Stimulated activated naive CD8-positive, alpha-beta T cell treated with anti-CD3 and anti-CD28 coated beads, Interleukin-15, Interleukin-2, amounts not matched to agents 100 ng/mL and 50 ng/mL, for 24 hours (primary cell): ENCODE results near the gene DDX50.
A peak's percentile ranks its signal among the peaks of the same experiment; 100 is the strongest.
"Not testable (repeated sequence)": the region's sequence is repeated elsewhere in the genome, so short reads cannot be mapped to it uniquely, and the experiment has no call there.

Source experiments
- H3K27ac Mint-ChIP-seq: one replicate; pipeline ENCODE4 v1.8.0; 2021; ENCODE audit warnings: mild to moderate bottlenecking, mixed read lengths
- H3K27me3 Mint-ChIP-seq: one replicate; pipeline ENCODE4 v1.8.0; 2021; ENCODE audit warnings: mixed read lengths
- H3K36me3 Mint-ChIP-seq: one replicate; pipeline ENCODE4 v1.8.0; 2021; ENCODE audit warnings: low read depth, mixed read lengths
- H3K4me1 Mint-ChIP-seq: one replicate; pipeline ENCODE4 v1.8.0; 2021; ENCODE audit warnings: low read depth, mixed read lengths
- H3K4me3 Mint-ChIP-seq: one replicate; pipeline ENCODE4 v1.8.0; 2021; ENCODE audit warnings: mild to moderate bottlenecking, mixed read lengths
- H3K9me3 Mint-ChIP-seq: one replicate; pipeline ENCODE4 v1.8.0; 2021; ENCODE audit warnings: mixed read lengths

DDX50 gene

DNA sequence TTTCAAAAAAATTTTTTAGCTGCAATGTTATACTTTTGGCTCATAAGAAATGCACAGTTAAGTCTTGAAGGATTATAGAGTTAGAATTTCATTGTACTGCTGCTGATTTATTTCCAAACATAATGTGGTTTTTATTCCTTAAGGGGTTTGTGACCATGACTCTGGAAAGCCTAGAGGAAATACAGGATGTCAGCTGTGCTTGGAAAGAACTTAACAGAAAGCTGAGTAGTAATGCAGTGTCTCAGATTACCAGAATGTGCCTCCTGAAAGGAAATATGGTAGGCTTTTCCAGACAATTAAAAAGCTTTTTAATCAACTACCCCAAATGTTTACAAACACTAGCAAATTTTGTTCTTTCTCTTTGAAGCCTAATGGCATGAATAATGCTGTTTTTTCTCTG is 39.8 kb downstream of the DDX50 start:
- not testable (repeated sequence) for H3K27me3 Mint-ChIP-seq, H3K27ac Mint-ChIP-seq, H3K4me1 Mint-ChIP-seq, H3K4me3 Mint-ChIP-seq, H3K9me3 Mint-ChIP-seq
- H3K36me3 Mint-ChIP-seq, result peaks cover 51% of the 10 kb centered on the region

DNA sequence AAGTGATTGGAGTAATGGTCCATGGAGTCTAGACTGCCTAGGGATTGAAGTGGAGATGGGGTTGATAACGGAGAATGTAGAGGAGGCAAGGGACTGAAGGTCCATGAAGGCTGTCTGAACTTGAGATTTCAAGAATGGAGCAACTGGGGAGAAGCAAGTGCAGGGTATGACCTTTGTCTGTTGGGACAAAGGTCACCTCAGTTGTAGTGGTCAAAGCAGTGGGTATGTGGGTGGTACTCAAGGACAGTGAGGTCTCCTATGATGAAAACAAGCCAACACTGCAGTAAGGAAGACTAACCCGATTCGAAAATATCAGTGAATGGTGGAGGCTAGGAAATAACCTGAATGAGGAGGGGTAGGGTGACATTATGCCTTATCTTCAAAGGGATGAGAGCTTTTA is 49.5 kb downstream of the DDX50 start:
- Mint-ChIP-seq H3K27ac (no peak overlapping the region), H3K9me3 (no peaks in the 10 kb centered on the region), H3K4me1 (no peaks in the 10 kb centered on the region), H3K27me3 (no peaks in the 10 kb centered on the region), H3K36me3 (peaks cover 35% of the 10 kb centered on the region), H3K4me3 (no peak overlapping the region)

- peaks cover 48% of the 10 kb centered on the region for H3K36me3 Mint-ChIP-seq
- H3K27me3 Mint-ChIP-seq, result no peaks in the 10 kb centered on the region
- no peaks in the 10 kb centered on the region for H3K9me3 Mint-ChIP-seq
- H3K27ac Mint-ChIP-seq, result peak overlapping the region; percentile 86
- peak overlapping the region; percentile 96 for H3K4me3 Mint-ChIP-seq
- H3K4me1 Mint-ChIP-seq, result peaks cover 29% of the 10 kb centered on the region
Observed at GRCh38 chr10:68954904-68955303, 53.8 kb downstream of the DDX50 start.

DNA sequence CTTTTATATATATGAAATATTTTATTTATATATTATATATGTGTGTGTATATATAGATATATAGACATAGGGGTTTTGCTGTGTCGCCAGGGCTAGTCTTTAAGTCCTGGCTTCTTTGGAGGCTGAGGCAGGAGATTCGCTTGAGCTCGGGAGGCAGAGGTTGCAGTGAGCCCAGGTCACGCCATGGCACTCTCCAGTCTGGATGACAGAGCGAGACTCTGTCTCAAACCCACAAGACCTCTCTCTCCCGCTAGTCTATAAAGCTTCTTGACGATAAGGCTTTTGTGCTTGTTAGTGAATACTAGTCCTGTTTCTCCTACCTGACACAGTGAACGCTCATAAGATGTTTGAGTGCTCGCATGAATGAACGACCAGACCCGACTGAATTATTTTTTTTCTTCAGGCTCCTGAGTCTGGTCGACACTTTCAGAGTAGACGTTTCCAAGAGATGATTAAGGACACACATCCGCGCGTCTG is 54.3 kb downstream of the DDX50 start:
- H3K27me3 Mint-ChIP-seq, result no peaks in the 10 kb centered on the region

DNA sequence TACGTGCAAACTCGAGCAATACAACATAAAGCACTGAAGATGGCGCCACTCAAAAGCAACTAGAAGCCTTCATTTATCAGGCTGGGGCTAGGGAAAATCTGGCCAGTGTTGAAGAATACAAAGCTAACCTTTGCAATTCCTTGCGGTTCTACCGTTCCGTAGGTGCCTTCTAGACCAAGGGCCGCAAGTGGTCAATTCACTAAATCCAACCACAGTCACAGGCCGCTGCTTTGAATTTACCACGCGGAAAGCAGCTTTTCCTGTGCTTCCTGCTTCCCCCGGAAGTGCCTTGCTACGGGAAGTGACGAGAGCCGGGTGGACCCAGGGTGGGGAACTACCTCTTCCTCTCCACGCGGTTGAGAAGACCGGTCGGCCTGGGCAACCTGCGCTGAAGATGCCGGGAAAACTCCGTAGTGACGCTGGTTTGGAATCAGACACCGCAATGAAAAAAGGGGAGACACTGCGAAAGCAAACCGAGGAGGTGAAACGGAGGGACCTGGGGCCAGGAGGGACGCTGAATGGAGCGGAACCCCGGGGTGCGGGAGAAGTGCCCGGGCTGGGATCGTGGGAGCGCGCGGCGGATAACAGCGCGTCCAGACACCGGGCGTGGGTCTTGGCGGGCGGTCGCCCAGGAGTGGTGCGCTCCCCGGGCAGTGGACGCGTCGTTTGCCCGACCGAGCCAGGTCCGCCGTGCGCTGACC is 54.9 kb downstream of the DDX50 start, which contains the start of gene DDX21:
TSS of gene DDX21 (plus strand) at position 339 of the 701 bp plus-strand sequence. CDS start at position 395, 56 bp downstream.
- peaks cover 59% of the 10 kb centered on the region for H3K36me3 Mint-ChIP-seq
- H3K27me3 Mint-ChIP-seq, result no peaks in the 10 kb centered on the region
- H3K9me3 Mint-ChIP-seq, result no peaks in the 10 kb centered on the region
- H3K4me3 Mint-ChIP-seq, result peak within 1 kb of the TSS; percentile 96
- peak within 1 kb of the TSS; percentile 100 for H3K27ac Mint-ChIP-seq
- H3K4me1 Mint-ChIP-seq, result peaks cover 40% of the 10 kb centered on the region

More for the DNA sequence above, 54.3 kb downstream of the DDX50 start:
- no peaks in the 10 kb centered on the region for H3K9me3 Mint-ChIP-seq
- H3K36me3 Mint-ChIP-seq, result peaks cover 53% of the 10 kb centered on the region
- H3K4me3 Mint-ChIP-seq, result peak overlapping the region; percentile 96
- H3K4me1 Mint-ChIP-seq, result peaks cover 34% of the 10 kb centered on the region
- H3K27ac Mint-ChIP-seq, result peak overlapping the region; percentile 100

GRCh38 chr10:68957284-68957615 is 56.1 kb downstream of the DDX50 start:
- no peaks in the 10 kb centered on the region for H3K9me3 Mint-ChIP-seq
- H3K4me1 Mint-ChIP-seq, result peaks cover 51% of the 10 kb centered on the region
- peak overlapping the region; percentile 100 for H3K27ac Mint-ChIP-seq
- H3K36me3 Mint-ChIP-seq, result peaks cover 66% of the 10 kb centered on the region
- peak overlapping the region; percentile 96 for H3K4me3 Mint-ChIP-seq
- H3K27me3 Mint-ChIP-seq, result no peaks in the 10 kb centered on the region

DNA sequence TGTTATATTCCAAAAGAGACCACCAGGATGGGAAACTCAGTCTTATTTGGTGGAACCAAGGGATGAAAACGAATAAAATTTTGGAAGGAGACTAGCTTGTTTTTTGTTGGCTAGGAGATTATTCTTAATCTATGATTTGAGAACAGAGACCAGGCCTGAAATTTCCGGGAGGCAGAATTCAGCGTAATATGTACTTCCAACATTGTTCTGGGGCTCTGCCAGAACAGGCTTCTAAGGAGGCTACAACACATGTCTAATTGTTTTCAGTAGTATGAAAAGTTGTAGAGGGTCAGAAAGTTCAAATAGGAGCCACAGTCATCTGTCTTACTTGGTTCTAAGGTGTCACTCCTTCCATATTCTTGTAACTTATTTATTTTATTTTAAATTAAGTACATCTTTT is 56.5 kb downstream of the DDX50 start:
- no peaks in the 10 kb centered on the region for H3K27me3 Mint-ChIP-seq
- peaks cover 66% of the 10 kb centered on the region for H3K36me3 Mint-ChIP-seq
- H3K4me3 Mint-ChIP-seq, result peak overlapping the region; percentile 96
- peaks cover 54% of the 10 kb centered on the region for H3K4me1 Mint-ChIP-seq
- peak overlapping the region; percentile 100 for H3K27ac Mint-ChIP-seq
- no peaks in the 10 kb centered on the region for H3K9me3 Mint-ChIP-seq

GRCh38 chr10:68959695-68960527 is 58.8 kb downstream of the DDX50 start:
- Mint-ChIP-seq H3K27me3 (no peaks in the 10 kb centered on the region), H3K9me3 (no peaks in the 10 kb centered on the region), H3K4me1 (peaks cover 58% of the 10 kb centered on the region), H3K36me3 (peaks cover 74% of the 10 kb centered on the region), H3K27ac (peak overlapping the region; percentile 85), H3K4me3 (peak overlapping the region; percentile 78)

DNA sequence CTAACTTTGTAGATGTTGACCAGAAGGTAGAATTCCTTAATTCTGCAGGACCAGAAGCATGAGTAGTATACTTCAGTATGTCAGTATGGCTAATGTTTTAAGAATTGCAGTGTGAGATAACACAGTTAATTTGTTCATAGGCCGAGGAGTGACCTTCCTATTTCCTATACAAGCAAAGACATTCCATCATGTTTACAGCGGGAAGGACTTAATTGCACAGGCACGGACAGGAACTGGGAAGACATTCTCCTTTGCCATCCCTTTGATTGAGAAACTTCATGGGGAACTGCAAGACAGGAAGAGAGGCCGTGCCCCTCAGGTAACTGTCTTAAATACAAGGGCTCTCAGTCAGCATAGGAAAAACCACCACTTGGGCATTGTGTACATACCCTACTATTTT is 62.0 kb downstream of the DDX50 start:
- no peaks in the 10 kb centered on the region for H3K9me3 Mint-ChIP-seq
- H3K4me1 Mint-ChIP-seq, result peaks cover 51% of the 10 kb centered on the region
- H3K27ac Mint-ChIP-seq, result no peak overlapping the region
- no peaks in the 10 kb centered on the region for H3K27me3 Mint-ChIP-seq
- H3K36me3 Mint-ChIP-seq, result peaks cover 84% of the 10 kb centered on the region
- no peak overlapping the region for H3K4me3 Mint-ChIP-seq

DNA sequence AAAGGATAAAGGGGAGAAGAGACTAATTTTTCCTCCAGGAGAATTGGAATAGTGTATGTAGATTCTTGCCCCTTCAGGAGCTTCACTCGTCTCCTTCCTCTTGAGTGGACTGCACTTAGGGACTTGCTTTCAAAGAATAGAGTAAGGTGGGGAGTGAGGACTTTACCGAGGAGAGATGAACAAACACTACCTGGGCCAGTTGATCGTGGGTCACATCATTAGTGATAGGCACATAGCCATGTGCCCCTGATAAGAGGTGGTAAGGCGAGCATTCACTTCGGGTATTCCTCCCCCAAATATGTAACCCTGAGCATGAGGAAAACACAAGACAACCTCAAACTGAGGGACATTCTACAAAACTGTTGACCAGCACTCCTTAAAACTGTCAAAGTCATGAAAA is 72.9 kb downstream of the DDX50 start:
- no peak overlapping the region for H3K4me3 Mint-ChIP-seq
- peaks cover 93% of the 10 kb centered on the region for H3K36me3 Mint-ChIP-seq
- no peak overlapping the region for H3K27ac Mint-ChIP-seq
- peaks cover 12% of the 10 kb centered on the region for H3K4me1 Mint-ChIP-seq
- no peaks in the 10 kb centered on the region for H3K27me3 Mint-ChIP-seq
- no peaks in the 10 kb centered on the region for H3K9me3 Mint-ChIP-seq

GRCh38 chr10:68975936-68976473 is 74.9 kb downstream of the DDX50 start:
- H3K9me3 Mint-ChIP-seq, H3K27ac Mint-ChIP-seq: not testable (repeated sequence)

DNA sequence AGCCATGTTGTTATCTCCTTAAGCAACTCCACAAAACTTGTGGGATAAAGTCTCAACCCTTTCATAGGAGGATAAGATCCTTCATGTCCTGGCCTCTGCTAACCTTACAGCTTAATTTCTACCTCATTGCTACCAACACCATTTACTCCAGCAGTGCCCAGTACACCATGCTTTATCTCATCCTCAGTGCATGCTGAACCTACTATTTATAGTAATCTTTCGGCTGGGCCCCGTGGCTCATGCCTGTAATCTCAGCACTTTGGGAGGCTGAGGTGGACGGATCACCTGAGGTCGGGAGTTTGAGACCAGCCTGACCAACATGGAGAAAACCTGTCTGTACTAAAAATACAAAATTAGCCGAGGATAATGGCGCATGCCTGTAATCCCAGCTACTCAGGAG is 78.6 kb downstream of the DDX50 start:
- not testable (repeated sequence) for H3K4me3 Mint-ChIP-seq, H3K4me1 Mint-ChIP-seq, H3K27ac Mint-ChIP-seq, H3K9me3 Mint-ChIP-seq, H3K27me3 Mint-ChIP-seq
- H3K36me3 Mint-ChIP-seq, result peaks cover 86% of the 10 kb centered on the region

More at GRCh38 chr10:68975936-68976473, 74.9 kb downstream of the DDX50 start:
- H3K4me3 Mint-ChIP-seq, H3K27me3 Mint-ChIP-seq, H3K4me1 Mint-ChIP-seq: not testable (repeated sequence)
- peaks cover 92% of the 10 kb centered on the region for H3K36me3 Mint-ChIP-seq

DNA sequence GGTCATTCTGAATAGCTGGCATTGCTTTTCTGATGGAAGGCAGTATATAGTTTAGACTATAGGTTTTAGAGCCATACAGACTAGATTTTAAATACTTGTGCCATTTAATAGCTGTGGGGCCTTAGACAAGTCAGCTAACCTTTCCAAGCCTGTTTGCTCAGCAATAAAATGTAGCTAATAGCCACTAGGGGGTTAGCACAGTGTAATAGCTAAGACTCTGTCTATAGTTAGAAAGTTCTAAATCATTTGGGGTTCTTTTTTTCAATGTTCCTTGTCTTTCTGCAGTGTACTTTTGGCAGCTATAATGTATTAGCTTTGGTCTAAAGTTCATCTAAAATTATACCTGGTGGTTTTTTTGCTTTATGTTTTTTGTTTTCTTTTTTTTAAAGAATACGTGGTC is 80.0 kb downstream of the DDX50 start:
- no peaks in the 10 kb centered on the region for H3K9me3 Mint-ChIP-seq
- H3K36me3 Mint-ChIP-seq, result peaks cover 83% of the 10 kb centered on the region
- peak overlapping the region; percentile 48 for H3K27ac Mint-ChIP-seq
- H3K4me3 Mint-ChIP-seq, result no peak overlapping the region
- no peaks in the 10 kb centered on the region for H3K27me3 Mint-ChIP-seq
- no peaks in the 10 kb centered on the region for H3K4me1 Mint-ChIP-seq

- H3K9me3 Mint-ChIP-seq, result no peaks in the 10 kb centered on the region
- no peaks in the 10 kb centered on the region for H3K27me3 Mint-ChIP-seq
- H3K27ac Mint-ChIP-seq, result no peak overlapping the region
- peaks cover 3% of the 10 kb centered on the region for H3K4me1 Mint-ChIP-seq
- H3K36me3 Mint-ChIP-seq, result peaks cover 71% of the 10 kb centered on the region
- H3K4me3 Mint-ChIP-seq, result no peak overlapping the region
Observed at GRCh38 chr10:68982389-68982788, 81.3 kb downstream of the DDX50 start.

GRCh38 chr10:68987611-68988010 is 86.5 kb downstream of the DDX50 start:
- Mint-ChIP-seq H3K27ac (peak overlapping the region; percentile 92), H3K36me3 (peaks cover 41% of the 10 kb centered on the region), H3K4me3 (peak overlapping the region; percentile 95), H3K27me3 (no peaks in the 10 kb centered on the region), H3K9me3 (no peaks in the 10 kb centered on the region), H3K4me1 (peaks cover 40% of the 10 kb centered on the region)
